Measurements from ENCODE around the gene FGF18. TPM values are rescaled to one million over a fixed set of nuclear protein-coding genes. Genes with fewer than 3 reads are reported as not detected.
A peak's percentile ranks its signal among the peaks of the same experiment; 100 is the strongest.

Gene FGF18
- total RNA-seq, 2 experiments from 2014 or later = not detected

DNA sequence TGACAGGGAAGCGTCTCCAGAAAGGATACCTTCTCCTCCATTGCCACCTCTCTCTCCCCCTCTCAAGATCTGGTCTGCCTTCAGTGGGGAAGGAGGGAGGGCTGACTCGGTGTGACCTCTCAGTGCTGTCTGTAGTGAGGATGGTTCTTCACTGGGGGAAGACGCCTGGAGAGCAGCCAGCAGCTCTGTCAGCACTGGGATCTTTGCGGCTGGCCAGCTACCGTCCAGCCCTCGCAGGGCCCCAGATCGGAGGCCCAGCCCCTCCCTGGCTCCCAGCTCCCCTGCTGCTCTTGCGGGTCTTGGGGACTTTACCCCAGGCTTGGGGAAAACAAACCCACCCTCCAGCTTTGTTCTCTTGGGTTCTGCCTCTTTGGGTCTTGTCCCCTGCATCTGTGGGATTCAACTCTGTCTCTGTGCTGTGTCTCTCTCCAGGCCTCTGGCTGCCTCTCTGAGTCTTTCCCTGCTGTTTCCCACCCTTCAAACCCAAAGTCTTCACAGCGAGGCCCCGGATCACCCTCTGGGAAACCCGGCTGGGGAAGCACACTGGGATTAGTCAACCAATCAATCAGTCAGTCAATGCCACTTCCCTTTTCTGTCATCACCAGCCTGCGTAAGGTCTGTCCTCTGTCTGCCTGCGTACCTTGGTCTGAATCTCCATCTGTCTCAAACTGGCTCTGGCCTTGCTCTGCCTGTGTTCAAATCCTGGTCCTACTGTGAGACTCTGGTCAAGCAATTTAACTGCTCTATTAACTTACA is 23.0 kb downstream of the FGF18 start:
- no peak for DNase-seq
- H3K4me3 Mint-ChIP-seq = no peak overlapping the region
- no peaks in the 10 kb centered on the region for H3K36me3 Mint-ChIP-seq (ENCODE audit: low read depth)
- H3K4me1 Mint-ChIP-seq = no peaks in the 10 kb centered on the region
- POLR2A ChIA-PET = no interaction called here
- H3K27me3 Mint-ChIP-seq = no peaks in the 10 kb centered on the region
- CTCF ChIA-PET = no interaction called here
- no peaks in the 10 kb centered on the region for H3K9me3 Mint-ChIP-seq
- no peak overlapping the region for H3K27ac Mint-ChIP-seq

DNA sequence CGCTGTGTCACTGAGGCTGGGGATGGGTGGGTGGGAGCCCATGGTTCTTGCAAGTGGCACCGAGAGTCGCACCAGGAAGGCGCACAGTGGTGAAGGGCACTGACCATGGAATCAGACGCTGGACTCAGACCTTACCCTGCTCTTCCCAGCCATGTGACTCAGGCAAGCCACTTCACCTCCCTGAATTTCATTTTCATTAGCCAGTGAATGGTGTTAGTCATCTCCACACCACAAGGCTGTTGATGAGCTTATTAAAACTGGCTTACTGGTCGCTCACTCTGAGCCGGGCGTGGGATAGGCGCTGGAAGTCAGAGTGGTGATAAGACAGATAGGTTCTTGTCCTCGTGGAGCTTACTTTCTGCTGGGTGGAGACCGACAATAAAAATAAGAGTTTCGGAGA is 25.1 kb downstream of the FGF18 start:
- H3K27me3 Mint-ChIP-seq = peaks cover 13% of the 10 kb centered on the region
- H3K4me1 Mint-ChIP-seq = no peaks in the 10 kb centered on the region
- CTCF ChIA-PET = no interaction called here

DNA sequence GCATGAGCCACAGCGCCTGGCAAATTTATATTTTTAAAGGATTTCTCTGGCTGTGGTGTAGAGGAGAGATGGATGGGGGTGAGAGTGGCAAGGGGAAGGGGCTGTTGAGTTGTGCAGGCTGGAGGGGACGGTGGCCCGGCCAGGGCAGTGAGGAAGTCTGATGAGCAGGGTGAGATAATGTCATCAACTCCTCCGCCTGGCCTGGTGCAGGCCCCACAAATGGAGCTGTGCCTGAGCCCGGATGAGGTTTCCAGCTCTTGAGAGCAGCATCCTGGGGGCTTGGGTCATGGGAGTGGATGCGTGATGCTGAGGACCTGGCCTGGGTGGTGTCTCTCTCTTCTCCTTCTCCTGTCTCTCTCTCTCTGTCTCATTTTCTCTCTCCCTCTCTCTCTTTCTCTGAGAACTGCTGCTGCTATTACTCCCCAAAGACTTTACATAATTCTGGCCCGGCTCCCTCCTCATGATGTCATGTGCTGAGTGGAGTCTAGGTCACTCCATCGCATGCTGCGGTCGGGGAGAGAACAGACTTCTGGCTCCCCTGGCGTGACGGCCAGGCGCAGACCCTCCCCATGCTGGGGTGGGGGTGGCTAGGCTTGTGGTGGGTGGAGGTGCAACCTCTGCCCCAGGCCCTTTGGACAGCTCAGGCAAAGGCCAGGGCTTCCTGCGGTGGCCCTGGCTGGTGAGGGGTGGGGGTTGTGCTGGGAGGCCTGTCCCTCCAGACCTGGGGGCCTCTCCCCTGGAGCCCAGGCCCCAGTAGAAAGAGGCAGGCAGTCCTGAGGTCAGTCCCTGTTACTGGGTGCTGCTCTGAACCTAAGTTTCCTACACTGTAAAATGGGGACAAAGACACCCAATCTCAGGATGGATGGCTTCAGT is 26.4 kb downstream of the FGF18 start:
- Mint-ChIP-seq H3K4me1 (no peaks in the 10 kb centered on the region), H3K4me3 (no peak overlapping the region), H3K27me3 (peaks cover 20% of the 10 kb centered on the region), H3K36me3 (ENCODE audit: low read depth) (no peaks in the 10 kb centered on the region), H3K27ac (no peak overlapping the region), H3K9me3 (no peaks in the 10 kb centered on the region)
- DNase-seq = no peak
- POLR2A ChIA-PET = no interaction called here
- CTCF ChIA-PET = no interaction called here

More for the DNA sequence above, 25.1 kb downstream of the FGF18 start:
- POLR2A ChIA-PET = interaction anchor here (1.2 kb wide), 1 partner anchor 9 kb away, joined by 3 read pairs; no protein-coding TSS in a partner anchor
- Mint-ChIP-seq H3K9me3 (no peaks in the 10 kb centered on the region), H3K36me3 (ENCODE audit: low read depth) (no peaks in the 10 kb centered on the region), H3K4me3 (no peak overlapping the region), H3K27ac (no peak overlapping the region)
- no peak for DNase-seq

DNA sequence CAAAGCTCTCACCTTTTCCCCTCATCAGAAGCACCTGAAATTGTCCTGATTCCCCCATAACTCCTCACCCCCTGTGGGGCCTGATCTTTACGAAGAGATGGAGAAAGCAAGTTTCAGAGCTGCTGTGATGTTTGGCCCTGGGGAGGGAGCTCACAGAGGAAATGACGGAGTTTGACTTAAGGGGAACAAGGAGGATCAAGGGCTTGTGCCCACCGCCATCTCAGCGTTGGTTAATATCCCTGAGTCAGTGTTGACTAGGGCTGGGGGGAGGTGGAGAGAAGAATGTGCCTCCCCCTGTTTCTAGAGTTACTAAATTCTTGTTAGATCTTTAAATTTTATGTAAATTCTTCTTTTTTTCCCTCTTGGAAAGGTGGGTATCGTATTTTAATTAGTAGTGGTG is 27.8 kb downstream of the FGF18 start:
- ChIA-PET POLR2A (interaction anchor here (1.1 kb wide), 1 partner anchor 409 kb away, joined by 3 read pairs; no protein-coding TSS in a partner anchor), CTCF (no interaction called here)
- Mint-ChIP-seq H3K36me3 (ENCODE audit: low read depth) (no peaks in the 10 kb centered on the region), H3K9me3 (no peaks in the 10 kb centered on the region), H3K27me3 (peaks cover 31% of the 10 kb centered on the region), H3K27ac (no peak overlapping the region), H3K4me3 (no peak overlapping the region), H3K4me1 (peaks cover 2% of the 10 kb centered on the region)
- DNase-seq = no peak

DNA sequence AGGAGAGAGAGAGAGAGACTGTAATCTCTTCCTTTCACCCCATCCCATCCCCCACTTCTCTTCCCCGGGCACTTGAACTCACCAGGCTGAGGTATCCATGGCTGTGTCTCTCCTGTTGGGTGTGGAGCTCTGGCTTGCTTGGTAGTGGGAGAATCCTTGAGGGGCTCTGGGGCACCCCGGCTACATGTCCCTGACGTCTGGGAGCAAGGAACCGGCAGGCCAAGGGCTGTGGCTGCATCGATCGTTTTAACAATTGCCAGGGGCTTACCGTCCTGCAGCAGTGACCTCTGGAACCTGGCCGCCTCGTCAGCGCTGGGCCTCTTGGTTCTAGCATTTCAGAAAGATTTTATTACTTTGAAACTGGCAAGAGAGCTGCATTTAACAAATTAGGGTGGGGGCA is 30.0 kb downstream of the FGF18 start:
- no peaks in the 10 kb centered on the region for H3K9me3 Mint-ChIP-seq
- ChIA-PET POLR2A (no interaction called here), CTCF (no interaction called here)
- no peak for DNase-seq
- peaks cover 2% of the 10 kb centered on the region for H3K4me1 Mint-ChIP-seq
- peaks cover 46% of the 10 kb centered on the region for H3K27me3 Mint-ChIP-seq
- H3K4me3 Mint-ChIP-seq = no peak overlapping the region
- H3K36me3 Mint-ChIP-seq (ENCODE audit: low read depth) = no peaks in the 10 kb centered on the region
- no peak overlapping the region for H3K27ac Mint-ChIP-seq

DNA sequence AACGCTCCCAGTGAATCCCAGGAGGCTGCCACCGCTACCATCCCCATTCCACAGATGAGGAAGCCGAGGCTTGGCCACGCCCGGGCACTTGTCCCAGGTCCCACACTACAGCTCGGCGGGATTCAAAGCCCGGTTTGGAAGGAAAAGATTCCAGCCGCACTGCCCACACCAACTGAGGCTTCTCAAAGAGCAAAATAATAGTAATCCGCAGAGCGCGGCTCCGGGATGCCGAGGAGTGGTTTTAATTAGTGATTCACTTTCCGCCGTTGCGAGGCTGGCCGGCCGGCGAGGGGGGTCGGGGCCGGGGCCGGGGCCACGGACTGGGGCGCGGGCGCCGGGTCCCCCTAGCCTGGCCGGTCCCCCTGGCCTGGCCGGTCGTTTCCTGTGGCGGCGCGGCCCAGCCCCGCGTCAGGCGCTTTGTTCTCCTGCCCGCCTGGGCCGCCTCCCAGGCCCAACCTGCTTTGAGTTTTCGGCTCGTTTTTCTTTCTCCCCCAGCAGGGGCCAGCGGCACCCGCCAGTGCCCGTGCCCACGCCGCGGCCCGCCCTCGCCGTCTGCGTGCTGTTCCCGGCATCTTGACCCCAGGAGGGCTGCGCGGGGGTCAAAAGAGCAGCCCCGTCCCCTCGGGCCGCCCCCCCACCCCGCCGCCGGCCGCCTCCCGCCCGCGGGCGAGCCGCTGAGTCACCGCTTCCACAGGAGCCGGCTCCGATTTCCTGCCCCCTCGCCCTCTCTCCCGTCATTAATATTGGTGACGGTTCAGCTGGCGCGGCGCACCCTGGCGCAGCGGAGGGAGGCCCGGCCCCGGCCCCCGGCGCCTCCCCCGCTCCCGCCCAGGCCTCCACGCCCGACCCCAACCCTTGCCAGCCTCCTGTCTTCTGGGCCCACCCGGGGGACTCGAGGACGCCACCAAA is 31.2 kb downstream of the FGF18 start:
- peak; percentile 28 for DNase-seq
- Mint-ChIP-seq H3K4me3 (no peak overlapping the region), H3K27me3 (peaks cover 46% of the 10 kb centered on the region), H3K4me1 (peaks cover 2% of the 10 kb centered on the region), H3K9me3 (no peaks in the 10 kb centered on the region), H3K27ac (no peak overlapping the region), H3K36me3 (ENCODE audit: low read depth) (no peaks in the 10 kb centered on the region)
- ChIA-PET CTCF (no interaction called here), POLR2A (interaction anchor here (0.5 kb wide), 1 partner anchor 618 kb away, joined by 3 read pairs; no protein-coding TSS in a partner anchor)

DNA sequence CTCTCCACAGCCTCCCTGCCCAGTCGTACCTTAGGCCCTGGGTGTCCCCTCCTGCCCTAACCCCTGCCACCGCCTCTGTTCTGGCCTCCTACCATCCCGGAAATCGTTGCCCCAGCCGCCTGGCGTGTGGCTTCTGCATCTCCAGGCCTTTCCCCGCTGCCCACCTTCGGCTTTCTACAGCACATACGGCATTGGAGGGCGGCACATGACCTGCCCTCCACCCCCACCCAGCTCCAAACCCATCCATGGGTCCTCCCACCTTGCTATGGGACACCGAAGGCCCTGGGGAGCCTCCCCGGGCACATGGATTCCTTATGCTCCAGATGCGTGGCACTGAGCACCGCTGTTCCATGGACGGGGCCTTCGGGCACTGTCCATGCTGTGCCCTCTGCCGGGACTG is 32.0 kb downstream of the FGF18 start:
- Mint-ChIP-seq H3K27ac (no peak overlapping the region), H3K36me3 (ENCODE audit: low read depth) (no peaks in the 10 kb centered on the region), H3K9me3 (no peaks in the 10 kb centered on the region), H3K4me3 (no peak overlapping the region), H3K27me3 (peaks cover 46% of the 10 kb centered on the region), H3K4me1 (peaks cover 2% of the 10 kb centered on the region)
- ChIA-PET POLR2A (no interaction called here), CTCF (no interaction called here)
- no peak for DNase-seq

DNA sequence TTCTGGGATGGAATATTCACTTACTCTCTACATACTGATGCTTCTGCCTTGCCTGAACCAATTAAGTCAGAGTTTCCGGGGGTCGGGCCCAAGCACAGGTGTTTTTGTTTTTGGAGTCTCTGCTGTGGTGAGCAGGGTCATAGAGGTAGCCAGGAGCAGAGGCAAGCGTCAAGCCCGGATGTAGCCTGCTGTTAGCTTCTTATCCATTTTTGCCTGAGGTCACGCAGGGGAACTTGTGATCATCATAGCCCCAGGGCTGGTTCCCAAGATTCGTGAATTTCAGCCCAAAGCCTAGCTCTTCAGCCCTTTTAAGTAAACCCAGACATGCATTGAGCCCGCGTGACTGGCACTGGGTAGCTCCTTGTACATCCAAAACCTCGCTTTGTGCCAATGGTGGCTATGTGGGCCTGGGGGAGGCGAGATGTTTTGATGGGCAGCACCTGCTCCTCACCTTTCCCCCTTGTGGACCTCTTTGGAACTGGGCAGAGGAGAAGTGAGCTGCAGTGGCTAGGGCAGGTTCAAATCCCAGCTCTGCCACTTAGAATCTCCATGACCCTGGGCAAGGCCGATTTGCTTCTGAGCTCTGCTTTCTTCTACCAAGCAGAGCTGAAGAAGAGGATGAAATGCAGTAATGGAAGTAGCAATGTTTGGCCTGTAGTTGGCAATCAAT is 33.7 kb downstream of the FGF18 start:
- CTCF ChIA-PET = no interaction called here
- no peak for DNase-seq
- peaks cover 44% of the 10 kb centered on the region for H3K27me3 Mint-ChIP-seq

DNA sequence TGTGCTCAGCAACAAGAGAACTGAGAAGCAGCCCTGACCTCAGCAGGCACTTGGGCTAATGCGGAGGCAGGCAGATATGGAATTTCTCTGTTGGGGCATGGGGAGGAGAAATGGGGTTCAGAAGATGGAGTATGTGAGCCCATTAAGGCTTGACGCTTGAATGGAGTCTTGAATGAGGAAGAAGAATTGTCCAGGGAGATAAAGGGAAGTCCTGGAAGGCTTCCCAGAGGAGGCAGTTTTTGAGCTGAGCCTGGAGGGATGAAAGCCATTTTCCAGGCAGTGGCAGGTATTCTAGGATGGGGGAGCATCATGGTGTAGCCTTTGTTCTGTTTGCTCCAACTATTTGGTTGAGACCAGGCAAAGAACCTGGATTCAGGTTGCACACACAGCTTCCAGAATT is 34.5 kb downstream of the FGF18 start:
- H3K36me3 Mint-ChIP-seq (ENCODE audit: low read depth) = no peaks in the 10 kb centered on the region
- no peaks in the 10 kb centered on the region for H3K9me3 Mint-ChIP-seq
- no peak overlapping the region for H3K4me3 Mint-ChIP-seq
- no peak for DNase-seq
- no peak overlapping the region for H3K27ac Mint-ChIP-seq
- POLR2A ChIA-PET = interaction anchor here (1.0 to 1.2 kb wide), 2 partner anchors 8 to 10 kb away, joined by 3 to 4 read pairs; no protein-coding TSS in a partner anchor
- H3K4me1 Mint-ChIP-seq = peaks cover 2% of the 10 kb centered on the region
- H3K27me3 Mint-ChIP-seq = peaks cover 38% of the 10 kb centered on the region
- CTCF ChIA-PET = no interaction called here

More for the DNA sequence above, 33.7 kb downstream of the FGF18 start:
- no peaks in the 10 kb centered on the region for H3K9me3 Mint-ChIP-seq
- H3K4me1 Mint-ChIP-seq = peaks cover 2% of the 10 kb centered on the region
- H3K4me3 Mint-ChIP-seq = no peak overlapping the region
- no peaks in the 10 kb centered on the region for H3K36me3 Mint-ChIP-seq (ENCODE audit: low read depth)
- POLR2A ChIA-PET = interaction anchor here (1.0 to 1.2 kb wide), 2 partner anchors 9 kb away, joined by 3 to 4 read pairs; no protein-coding TSS in a partner anchor
- H3K27ac Mint-ChIP-seq = no peak overlapping the region

DNA sequence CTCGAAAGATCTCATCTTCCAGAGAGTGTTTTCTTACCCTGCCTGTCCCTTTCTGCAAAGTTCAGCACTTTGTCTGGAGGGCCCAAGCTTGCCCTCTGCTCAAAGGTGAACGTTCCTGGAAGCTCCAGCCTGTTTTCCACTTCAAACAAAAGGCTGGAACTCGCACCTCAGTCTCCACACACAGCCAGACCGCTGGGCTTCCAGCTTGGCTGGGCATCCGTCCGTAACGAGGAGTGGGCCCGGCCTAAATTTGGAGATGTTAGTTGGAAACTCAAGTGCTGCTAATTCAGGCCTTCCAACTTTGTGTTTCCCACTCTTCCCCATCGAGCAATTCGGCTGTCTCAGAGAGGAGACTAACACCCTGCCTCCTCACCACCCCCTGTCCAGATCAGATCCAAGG is 35.1 kb downstream of the FGF18 start:
- Mint-ChIP-seq H3K27ac (no peak overlapping the region), H3K27me3 (peaks cover 34% of the 10 kb centered on the region), H3K4me1 (peaks cover 2% of the 10 kb centered on the region), H3K36me3 (ENCODE audit: low read depth) (no peaks in the 10 kb centered on the region), H3K9me3 (no peaks in the 10 kb centered on the region), H3K4me3 (no peak overlapping the region)
- POLR2A ChIA-PET = no interaction called here
- DNase-seq = no peak
- CTCF ChIA-PET = no interaction called here

DNA sequence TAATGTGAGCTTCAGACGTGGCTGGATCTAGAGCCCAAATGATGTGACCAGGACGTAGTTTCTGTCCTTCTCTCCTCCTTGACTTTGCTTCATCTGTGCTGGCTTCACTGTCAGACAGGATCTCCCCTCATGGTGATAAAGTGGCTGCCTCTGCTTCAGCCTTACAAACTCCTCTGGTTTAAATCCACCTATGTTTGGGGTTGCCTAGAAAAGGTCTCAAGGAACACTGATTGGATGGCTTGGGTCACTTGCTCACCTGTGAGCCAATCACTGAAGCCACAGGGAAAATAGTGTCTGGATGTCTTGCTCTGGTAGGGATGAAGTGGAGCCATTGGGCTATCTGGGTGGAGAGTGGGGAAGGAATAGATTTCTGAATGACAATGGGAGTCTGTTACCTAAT is 36.1 kb downstream of the FGF18 start:
- CTCF ChIA-PET = no interaction called here
- no peak for DNase-seq
- Mint-ChIP-seq H3K36me3 (ENCODE audit: low read depth) (no peaks in the 10 kb centered on the region), H3K27me3 (peaks cover 26% of the 10 kb centered on the region), H3K4me3 (no peak overlapping the region), H3K9me3 (no peaks in the 10 kb centered on the region), H3K4me1 (peaks cover 2% of the 10 kb centered on the region), H3K27ac (no peak overlapping the region)
- POLR2A ChIA-PET = no interaction called here

DNA sequence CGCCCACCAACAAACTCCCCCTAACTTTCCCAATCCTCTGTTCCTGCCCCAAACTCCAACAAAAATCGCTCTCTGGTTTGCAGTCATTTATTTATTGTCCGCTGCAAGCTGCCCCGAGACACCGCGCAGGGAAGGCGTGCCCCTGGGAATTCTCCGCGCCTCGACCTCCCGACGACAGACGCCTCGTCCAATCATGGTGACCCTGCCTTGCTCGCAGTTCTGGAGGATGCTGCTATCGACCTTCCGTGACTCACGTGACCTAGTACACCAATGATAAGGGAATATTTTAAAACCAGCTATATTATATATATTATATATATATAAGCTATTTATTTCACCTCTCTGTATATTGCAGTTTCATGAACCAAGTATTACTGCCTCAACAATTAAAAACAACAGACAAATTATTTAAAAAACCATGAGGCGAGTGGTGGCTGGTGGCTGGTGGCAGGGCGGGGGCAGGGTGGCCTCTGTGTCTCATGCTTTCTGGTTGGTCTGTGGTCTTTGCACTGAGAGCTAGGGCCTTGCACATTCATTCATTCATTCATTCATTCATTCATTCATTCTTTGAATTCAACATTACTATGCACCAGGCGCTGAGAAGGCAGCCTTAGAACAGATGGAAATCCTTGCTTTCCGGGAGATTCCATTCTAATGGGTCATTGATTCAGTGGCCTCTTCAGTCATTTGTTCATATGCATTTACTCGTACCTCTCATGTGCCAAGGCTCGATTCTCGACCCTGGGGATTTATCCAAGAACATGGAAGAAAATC is 37.9 kb downstream of the FGF18 start:
- CTCF ChIA-PET = no interaction called here
- DNase-seq = no peak
- H3K27ac Mint-ChIP-seq = no peak overlapping the region
- no peaks in the 10 kb centered on the region for H3K4me1 Mint-ChIP-seq
- H3K9me3 Mint-ChIP-seq = no peaks in the 10 kb centered on the region
- no peaks in the 10 kb centered on the region for H3K36me3 Mint-ChIP-seq (ENCODE audit: low read depth)
- POLR2A ChIA-PET = no interaction called here
- no peak overlapping the region for H3K4me3 Mint-ChIP-seq
- H3K27me3 Mint-ChIP-seq = peaks cover 14% of the 10 kb centered on the region
